Activated CD4-positive, alpha-beta T cell treated with anti-CD3 and anti-CD28 coated beads, Interleukin-2, amount 10 ng/mL, durations not matched to agents 24 days and 14 days (primary cell): ENCODE results near the gene BANF1. TPM values are rescaled to one million over a fixed set of nuclear protein-coding genes. Genes with fewer than 3 reads are reported as not detected.
A peak's percentile ranks its signal among the peaks of the same experiment; 100 is the strongest.

Source experiments
- DNase-seq: peaks from one replicate; pipeline ENCODE4 v3.0.0; 2022
- H3K27ac Mint-ChIP-seq: one replicate; pipeline ENCODE4 v1.8.0; 2022; ENCODE audit warnings: mild to moderate bottlenecking, mixed read lengths
- H3K27me3 Mint-ChIP-seq: one replicate; pipeline ENCODE4 v1.8.0; 2022; ENCODE audit warnings: mixed read lengths
- H3K36me3 Mint-ChIP-seq: one replicate; pipeline ENCODE4 v1.8.0; 2022; ENCODE audit warnings: low read depth, mild to moderate bottlenecking, mixed read lengths
- H3K4me1 Mint-ChIP-seq: one replicate; pipeline ENCODE4 v1.8.0; 2021; ENCODE audit warnings: mixed read lengths
- H3K4me3 Mint-ChIP-seq: one replicate; pipeline ENCODE4 v1.8.0; 2022; ENCODE audit warnings: mild to moderate bottlenecking, moderate library complexity, mixed read lengths
- H3K9me3 Mint-ChIP-seq: one replicate; pipeline ENCODE4 v1.8.0; 2021; ENCODE audit warnings: mixed read lengths
- intact Hi-C: fragments of 100-400 bp; cut with micrococcal nuclease; formaldehyde crosslinking; loops from one replicate; pipeline ENCODE4 v1.15.1; 2023
- total RNA-seq: library from RNA; stranded (reverse); gene quantifications from 2 replicates; pipeline ENCODE4 v1.2.3, GENCODE V29; 2022

Gene BANF1
- total RNA-seq, 1 donor from 2014 or later, result 298 TPM

DNA sequence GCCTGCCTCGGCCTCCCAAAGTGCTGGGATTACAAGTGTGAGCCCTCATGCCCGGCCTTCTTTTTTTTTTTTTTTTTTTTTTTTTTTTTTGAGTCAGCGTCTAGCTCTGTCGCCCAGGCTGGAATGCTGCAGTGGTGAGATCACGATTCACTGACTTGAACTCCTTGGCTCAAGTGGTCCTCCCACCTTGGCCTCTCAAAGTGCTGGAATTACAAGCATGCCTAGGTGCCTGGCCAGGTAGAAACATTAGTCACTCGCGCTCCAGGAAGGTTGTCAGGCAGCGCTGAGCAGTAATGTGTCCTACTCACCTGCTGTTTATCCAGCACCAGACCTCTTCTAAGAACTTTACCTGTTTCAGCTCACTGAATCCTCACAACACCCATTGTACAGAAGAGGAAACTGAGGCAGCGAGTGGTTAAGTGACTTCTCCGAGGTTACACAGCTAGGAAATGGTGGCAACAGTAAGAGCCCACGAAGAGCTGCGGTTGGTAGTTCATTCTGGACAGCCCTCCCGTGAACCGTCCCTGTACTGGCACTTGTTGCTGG, 9.0 kb downstream of the BANF1 start:
- Mint-ChIP-seq H3K4me3 (no peak overlapping the region), H3K27me3 (peaks cover 21% of the 10 kb centered on the region), H3K36me3 (peaks cover 2% of the 10 kb centered on the region), H3K9me3 (no peaks in the 10 kb centered on the region), H3K4me1 (no peaks in the 10 kb centered on the region), H3K27ac (no peak overlapping the region)
- intact Hi-C loops, result no loop called here
- no peak for DNase-seq

DNA sequence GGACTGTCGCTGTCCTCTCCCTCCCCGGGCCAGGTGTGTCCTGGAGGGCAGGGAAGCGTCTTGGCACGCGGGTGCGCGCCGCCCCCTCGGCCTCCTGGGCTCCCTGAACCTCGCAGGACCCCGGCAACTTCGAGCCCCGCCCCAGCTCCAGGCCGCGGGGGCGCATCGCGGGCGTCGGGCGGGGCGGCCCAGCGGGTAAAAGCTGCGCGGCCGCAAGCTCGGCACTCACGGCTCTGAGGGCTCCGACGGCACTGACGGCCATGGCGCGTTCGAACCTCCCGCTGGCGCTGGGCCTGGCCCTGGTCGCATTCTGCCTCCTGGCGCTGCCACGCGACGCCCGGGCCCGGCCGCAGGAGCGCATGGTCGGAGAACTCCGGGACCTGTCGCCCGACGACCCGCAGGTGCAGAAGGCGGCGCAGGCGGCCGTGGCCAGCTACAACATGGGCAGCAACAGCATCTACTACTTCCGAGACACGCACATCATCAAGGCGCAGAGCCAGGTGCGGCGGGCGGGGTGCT, 9.5 kb downstream of the BANF1 start, which contains the start of gene CST6:
Gene CST6, plus strand, starts transcription at position 224 of the 519 bp plus-strand sequence. Its CDS starts 37 bp downstream, at position 261.
- H3K4me3 Mint-ChIP-seq, result no peak within 1 kb of the TSS
- intact Hi-C loops, result no loop called here
- H3K27me3 Mint-ChIP-seq, result peaks cover 21% of the 10 kb centered on the region
- no peaks in the 10 kb centered on the region for H3K4me1 Mint-ChIP-seq
- H3K36me3 Mint-ChIP-seq, result no peaks in the 10 kb centered on the region
- H3K9me3 Mint-ChIP-seq, result no peaks in the 10 kb centered on the region
- no peak for DNase-seq
- H3K27ac Mint-ChIP-seq, result no peak within 1 kb of the TSS

DNA sequence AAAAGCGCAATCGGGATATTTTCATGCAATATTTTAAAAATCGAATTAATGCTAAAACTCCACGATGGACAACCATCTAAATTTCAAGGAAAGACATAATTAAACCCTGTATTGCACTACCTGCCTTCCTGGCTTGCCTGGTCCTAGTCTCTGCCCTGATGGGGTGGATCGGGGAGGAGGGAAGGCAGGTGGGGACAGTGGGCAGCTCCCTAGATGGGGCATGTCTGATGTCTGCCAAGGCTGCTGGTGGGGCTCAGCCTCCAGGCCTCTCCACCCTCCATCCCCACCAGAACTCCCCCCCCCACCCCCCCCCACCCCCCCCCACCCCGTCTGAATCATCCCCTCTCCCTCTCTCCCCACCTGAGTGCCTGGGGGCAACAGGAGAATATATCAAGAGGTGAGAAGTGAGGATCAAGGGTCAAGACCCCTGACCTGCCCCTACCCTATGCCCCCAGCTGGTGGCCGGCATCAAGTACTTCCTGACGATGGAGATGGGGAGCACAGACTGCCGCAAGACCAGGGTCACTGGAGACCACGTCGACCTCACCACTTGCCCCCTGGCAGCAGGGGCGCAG, 10.2 kb downstream of the BANF1 start:
- Mint-ChIP-seq H3K36me3 (no peaks in the 10 kb centered on the region), H3K9me3 (no peaks in the 10 kb centered on the region), H3K4me1 (peaks cover 4% of the 10 kb centered on the region), H3K4me3 (no peak overlapping the region), H3K27me3 (peaks cover 21% of the 10 kb centered on the region), H3K27ac (no peak overlapping the region)
- intact Hi-C loops, result no loop called here
- no peak for DNase-seq

DNA sequence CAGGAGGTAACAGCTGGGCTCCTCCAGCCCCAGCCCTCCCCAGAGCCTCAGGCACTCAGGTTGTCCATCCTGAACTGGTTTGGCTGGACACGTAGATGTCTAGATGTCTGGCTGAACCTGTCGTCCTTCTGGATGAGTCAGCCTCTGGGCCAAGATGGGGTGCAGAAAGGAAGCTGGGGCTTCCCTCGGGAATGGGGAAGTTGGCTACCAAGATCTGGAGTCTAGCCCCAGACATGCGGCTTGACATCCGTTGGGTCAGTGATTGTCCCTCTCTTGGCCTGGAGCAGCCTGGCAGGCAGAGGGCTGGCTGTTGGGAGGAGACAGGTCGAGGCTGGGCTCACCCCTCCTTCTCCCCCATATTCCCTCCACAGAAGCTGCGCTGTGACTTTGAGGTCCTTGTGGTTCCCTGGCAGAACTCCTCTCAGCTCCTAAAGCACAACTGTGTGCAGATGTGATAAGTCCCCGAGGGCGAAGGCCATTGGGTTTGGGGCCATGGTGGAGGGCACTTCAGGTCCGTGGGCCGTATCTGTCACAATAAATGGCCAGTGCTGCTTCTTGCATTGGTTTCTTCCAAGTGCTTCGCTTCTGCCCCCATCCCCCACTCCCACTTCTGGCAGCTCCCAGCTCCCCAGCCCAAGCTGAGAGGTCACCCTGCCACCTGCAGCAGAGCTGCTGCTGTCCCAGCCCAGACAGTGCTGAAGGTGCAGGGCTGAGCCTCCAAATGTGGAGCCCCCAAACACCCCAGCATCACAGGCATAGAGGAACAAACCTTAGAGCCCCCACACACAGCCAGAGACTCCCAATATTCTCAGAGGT, 10.9 kb downstream of the BANF1 start:
- H3K27ac Mint-ChIP-seq, result no peak overlapping the region
- no peaks in the 10 kb centered on the region for H3K36me3 Mint-ChIP-seq
- no peaks in the 10 kb centered on the region for H3K9me3 Mint-ChIP-seq
- peak; percentile 53 for DNase-seq
- no peak overlapping the region for H3K4me3 Mint-ChIP-seq
- peaks cover 21% of the 10 kb centered on the region for H3K27me3 Mint-ChIP-seq
- intact Hi-C loops, result no loop called here
- peaks cover 6% of the 10 kb centered on the region for H3K4me1 Mint-ChIP-seq

DNA sequence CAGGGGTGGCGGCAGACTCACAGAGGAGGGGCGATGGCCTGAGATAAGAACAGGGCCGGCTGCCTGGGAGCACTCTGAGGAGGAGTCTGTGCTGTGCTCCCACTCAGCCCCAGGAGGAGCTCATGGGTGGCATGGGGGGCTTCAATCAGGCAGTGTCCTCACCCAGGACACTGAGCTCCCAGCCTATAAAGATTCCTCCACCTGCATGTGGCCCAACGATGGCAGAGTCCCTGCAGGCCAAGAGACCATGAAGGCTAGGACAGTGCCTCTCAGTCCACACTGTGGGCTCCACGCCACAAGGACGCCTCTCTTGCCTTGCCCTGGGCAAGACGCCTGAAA, 11.4 kb downstream of the BANF1 start:
- H3K36me3 Mint-ChIP-seq, result no peaks in the 10 kb centered on the region
- H3K4me1 Mint-ChIP-seq, result peaks cover 6% of the 10 kb centered on the region
- H3K27me3 Mint-ChIP-seq, result peaks cover 21% of the 10 kb centered on the region
- H3K4me3 Mint-ChIP-seq, result no peak overlapping the region
- intact Hi-C loops, result no loop called here
- DNase-seq, result peak; percentile 50
- H3K27ac Mint-ChIP-seq, result no peak overlapping the region
- no peaks in the 10 kb centered on the region for H3K9me3 Mint-ChIP-seq

DNA sequence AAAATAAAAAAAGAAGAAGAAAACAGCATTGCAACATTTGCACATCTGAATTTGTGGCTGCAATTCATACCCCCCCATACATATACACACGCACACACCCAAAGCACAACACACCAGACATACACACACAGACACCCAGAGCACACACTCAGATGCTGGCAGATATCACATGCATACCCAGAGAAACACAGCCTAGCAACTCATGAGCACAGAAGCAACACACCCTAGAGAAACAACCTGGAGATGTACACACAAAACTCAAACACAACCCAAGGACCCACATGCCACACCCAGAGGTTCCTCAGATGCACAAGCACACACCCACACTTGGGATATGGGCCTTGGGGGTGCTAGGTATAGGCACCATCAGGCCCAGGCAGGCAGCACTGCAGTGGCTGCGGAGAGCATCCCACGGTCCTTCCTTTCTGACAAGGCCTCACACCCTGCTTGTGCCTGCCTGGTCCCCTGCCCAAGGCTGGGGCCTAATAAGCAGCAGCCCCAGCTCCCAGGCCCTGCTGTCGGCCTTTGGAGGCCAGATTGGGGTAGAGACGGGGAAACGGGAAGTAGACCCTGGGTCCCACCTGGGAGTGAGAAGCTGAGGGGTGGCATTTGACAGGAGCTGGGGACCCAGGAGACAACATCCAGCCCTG, 12.6 kb downstream of the BANF1 start:
- no peaks in the 10 kb centered on the region for H3K36me3 Mint-ChIP-seq
- intact Hi-C loops, result no loop called here
- peak overlapping the region; percentile 7 for H3K27ac Mint-ChIP-seq
- peaks cover 21% of the 10 kb centered on the region for H3K27me3 Mint-ChIP-seq
- H3K9me3 Mint-ChIP-seq, result no peaks in the 10 kb centered on the region
- H3K4me3 Mint-ChIP-seq, result no peak overlapping the region
- peaks cover 6% of the 10 kb centered on the region for H3K4me1 Mint-ChIP-seq
- DNase-seq, result no peak

DNA sequence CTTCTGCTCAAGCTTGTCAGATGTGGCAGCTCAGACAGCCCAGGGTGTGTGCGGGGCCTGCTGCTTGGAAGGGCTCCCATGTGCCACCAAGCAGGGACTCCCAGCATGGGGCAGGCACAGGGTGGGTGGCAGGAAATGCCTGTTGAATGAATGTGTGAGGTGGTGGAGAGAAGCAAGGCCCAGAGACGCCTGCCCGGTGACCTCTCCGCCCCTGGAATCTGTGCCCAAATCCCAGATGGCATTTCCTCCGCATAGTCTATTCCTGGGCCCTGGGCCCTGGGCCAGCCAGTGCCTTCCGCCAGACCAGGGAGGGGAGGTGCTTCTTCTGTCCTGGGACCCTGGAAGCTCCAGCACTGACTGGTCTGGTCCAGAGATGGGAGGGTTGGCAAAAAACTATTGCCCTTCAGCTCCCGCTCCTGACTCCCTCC, 13.2 kb downstream of the BANF1 start:
- intact Hi-C loops, result no loop called here
- peaks cover 9% of the 10 kb centered on the region for H3K4me1 Mint-ChIP-seq
- H3K27ac Mint-ChIP-seq, result no peak overlapping the region
- no peak overlapping the region for H3K4me3 Mint-ChIP-seq
- no peaks in the 10 kb centered on the region for H3K36me3 Mint-ChIP-seq
- peaks cover 17% of the 10 kb centered on the region for H3K27me3 Mint-ChIP-seq
- H3K9me3 Mint-ChIP-seq, result no peaks in the 10 kb centered on the region
- DNase-seq, result peak; percentile 54

DNA sequence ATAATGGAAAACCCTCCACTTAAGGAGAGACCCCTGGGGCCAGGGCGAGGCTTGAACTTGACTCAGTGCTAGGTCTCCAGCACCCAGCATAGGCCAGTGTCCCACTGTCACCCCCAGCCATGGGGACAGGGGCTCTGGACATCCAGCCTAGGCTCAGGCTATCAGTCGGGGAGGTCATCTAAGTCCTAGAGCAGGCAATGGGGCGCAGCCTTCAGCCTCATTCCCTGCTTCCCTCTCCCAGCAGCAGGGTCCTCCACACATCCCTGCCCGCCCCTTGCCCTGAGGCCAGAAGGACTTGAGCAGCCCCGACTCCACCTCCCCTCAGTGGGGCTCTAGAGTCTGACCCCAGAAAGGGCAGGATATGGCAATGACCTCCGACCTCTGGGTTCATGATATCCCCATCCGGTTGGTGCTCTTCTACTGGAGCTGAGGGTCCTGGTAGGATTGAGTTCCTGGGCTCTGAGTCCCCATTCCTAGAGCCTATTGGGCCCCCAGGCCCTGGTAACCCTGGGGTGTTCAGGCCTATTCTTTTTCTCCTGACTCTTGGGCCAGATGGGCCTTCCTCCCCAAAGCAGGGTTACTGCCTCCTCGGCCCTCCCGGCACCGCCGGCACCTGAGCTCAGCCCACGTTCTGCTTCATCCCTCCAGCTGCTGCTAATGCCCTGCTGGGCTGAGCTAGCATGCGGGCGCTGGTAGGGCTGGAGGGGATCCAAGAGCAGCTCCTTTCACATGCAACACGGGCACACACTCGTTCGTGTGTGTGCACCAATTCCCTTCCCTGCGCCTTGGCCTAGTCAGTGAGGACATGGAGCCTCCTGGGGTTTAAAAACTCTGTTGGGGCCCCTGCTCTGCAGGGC, 13.9 kb downstream of the BANF1 start:
- Mint-ChIP-seq H3K4me3 (no peak overlapping the region), H3K27ac (no peak overlapping the region), H3K9me3 (no peaks in the 10 kb centered on the region), H3K4me1 (peaks cover 12% of the 10 kb centered on the region), H3K36me3 (no peaks in the 10 kb centered on the region), H3K27me3 (peaks cover 14% of the 10 kb centered on the region)
- intact Hi-C loops, result no loop called here
- DNase-seq, result no peak

DNA sequence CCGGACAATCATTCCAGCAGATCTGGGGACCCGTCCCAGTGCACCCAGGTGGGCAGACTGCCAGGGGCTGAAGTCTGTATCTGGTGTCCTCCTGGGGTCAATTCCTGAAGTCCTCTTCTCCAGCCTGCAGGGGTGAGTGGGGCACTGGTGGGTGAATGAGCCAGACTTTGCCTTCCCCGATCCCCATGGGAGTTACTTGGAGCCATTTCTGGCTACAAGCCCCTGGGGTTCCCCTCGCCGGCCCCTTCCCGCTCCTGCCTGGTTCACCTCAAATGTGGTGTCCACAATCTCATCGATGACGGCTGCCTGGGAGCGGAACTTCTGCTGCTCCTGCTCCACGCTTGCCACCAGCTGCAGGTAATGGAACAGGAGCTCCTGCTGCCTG, 14.5 kb downstream of the BANF1 start:
- Mint-ChIP-seq H3K27me3 (peaks cover 11% of the 10 kb centered on the region), H3K27ac (no peak overlapping the region), H3K4me1 (peaks cover 16% of the 10 kb centered on the region), H3K4me3 (no peak overlapping the region), H3K9me3 (no peaks in the 10 kb centered on the region), H3K36me3 (no peaks in the 10 kb centered on the region)
- intact Hi-C loops, result no loop called here
- DNase-seq, result no peak

DNA sequence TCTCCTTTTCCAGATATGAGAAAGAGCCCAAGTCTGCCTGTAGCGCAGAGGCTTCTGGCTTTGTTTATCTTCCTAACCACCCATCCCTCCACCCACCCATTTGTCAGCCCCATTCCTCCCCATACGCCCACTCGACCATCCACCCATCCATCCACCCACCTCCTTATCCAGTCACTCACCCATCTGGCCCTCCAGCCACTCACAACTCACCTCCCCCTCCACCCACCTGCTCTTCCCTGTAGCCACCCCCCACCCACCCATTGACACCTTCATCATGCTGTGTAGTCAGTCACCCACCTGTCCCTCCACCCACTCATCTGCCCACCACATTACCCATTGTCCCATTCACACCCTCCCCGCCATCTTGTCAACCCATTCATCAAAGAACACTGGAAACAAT, 15.0 kb downstream of the BANF1 start:
- H3K9me3 Mint-ChIP-seq, result no peaks in the 10 kb centered on the region

DNA sequence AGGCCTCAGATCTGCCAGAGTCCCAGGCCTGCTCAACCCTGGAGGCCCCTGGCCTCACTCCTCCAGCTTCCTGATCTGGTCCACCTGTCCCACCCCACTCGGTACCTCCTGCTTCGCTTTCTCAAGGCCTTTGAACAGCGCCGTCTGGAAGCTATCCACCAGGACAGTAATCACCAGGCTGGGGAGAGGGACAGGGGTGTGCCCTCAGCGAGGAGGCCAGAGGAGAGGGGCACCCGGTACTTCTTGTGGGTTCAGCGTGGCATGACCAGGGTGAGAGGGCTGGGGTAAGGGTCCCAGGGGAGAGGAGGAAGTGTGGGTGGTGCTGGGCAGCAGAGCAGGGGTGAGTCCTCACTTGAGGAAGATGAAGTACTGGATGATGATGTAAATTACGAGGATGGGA, 17.9 kb downstream of the BANF1 start:
- Mint-ChIP-seq H3K36me3 (no peaks in the 10 kb centered on the region), H3K4me3 (no peak overlapping the region)
- intact Hi-C loops, result no loop called here

More for the DNA sequence above, 15.0 kb downstream of the BANF1 start:
- DNase-seq, result no peak
- intact Hi-C loops, result no loop called here
- H3K27ac Mint-ChIP-seq, result peak overlapping the region; percentile 80
- H3K4me1 Mint-ChIP-seq, result peaks cover 16% of the 10 kb centered on the region
- no peaks in the 10 kb centered on the region for H3K36me3 Mint-ChIP-seq
- peaks cover 9% of the 10 kb centered on the region for H3K27me3 Mint-ChIP-seq
- H3K4me3 Mint-ChIP-seq, result peak overlapping the region; percentile 34

DNA sequence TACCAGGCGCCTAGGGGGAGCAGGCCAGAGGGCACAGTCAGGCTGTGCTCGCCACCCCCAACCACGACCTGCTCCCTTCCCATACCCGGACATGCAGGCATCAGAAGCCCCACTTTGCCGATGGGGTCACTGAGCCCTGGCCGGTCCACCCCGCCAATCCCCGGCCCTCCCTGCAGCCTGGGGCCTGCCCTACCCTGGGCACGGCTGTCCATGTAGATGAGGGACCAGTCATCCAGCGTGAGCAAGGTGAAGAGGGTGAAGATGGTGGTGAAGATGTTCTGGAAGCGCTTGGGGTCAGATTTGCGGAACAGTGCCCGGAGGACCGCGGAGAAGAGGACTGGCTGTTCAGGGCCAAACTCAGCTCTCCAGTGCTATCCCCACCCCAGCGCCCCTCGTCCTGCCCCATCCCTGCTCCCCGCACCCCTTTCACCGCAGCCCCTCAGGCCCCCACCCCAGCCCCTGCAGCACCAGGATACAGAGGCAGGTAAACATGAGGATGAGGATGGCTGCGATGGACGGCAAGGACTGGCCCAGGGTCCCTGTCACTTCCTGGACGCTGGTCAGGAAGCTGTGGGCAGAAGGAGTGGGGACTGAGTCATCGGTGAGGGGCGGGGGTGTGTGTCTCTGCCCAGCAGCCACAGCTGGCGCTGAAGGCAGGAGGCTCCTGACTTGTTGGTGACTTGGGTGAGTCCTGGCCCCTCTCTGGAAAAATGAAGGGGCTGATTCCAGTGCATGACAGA, 18.5 kb downstream of the BANF1 start:
- intact Hi-C loops, result no loop called here
- H3K27ac Mint-ChIP-seq, result peak overlapping the region; percentile 32
- H3K4me3 Mint-ChIP-seq, result peak overlapping the region; percentile 40
- peaks cover 7% of the 10 kb centered on the region for H3K27me3 Mint-ChIP-seq
- no peaks in the 10 kb centered on the region for H3K9me3 Mint-ChIP-seq
- no peaks in the 10 kb centered on the region for H3K36me3 Mint-ChIP-seq
- peaks cover 21% of the 10 kb centered on the region for H3K4me1 Mint-ChIP-seq
- no peak for DNase-seq

More for the DNA sequence above, 17.9 kb downstream of the BANF1 start:
- H3K9me3 Mint-ChIP-seq, result no peaks in the 10 kb centered on the region
- peaks cover 21% of the 10 kb centered on the region for H3K4me1 Mint-ChIP-seq
- peak overlapping the region; percentile 32 for H3K27ac Mint-ChIP-seq
- H3K27me3 Mint-ChIP-seq, result peaks cover 7% of the 10 kb centered on the region
- no peak for DNase-seq
